GM19025 (cell line): ENCODE results near the gene ICAM1.

Experiments used
- ATAC-seq: cut with Tn5 transposase; IDR thresholded peaks from one replicate; pipeline ENCODE4 v1.9.1; 2021; ENCODE audit warnings: mild to moderate bottlenecking, low read depth, moderate library complexity; ENCODE audit not compliant: unreplicated experiment

The ICAM1 gene

DNA sequence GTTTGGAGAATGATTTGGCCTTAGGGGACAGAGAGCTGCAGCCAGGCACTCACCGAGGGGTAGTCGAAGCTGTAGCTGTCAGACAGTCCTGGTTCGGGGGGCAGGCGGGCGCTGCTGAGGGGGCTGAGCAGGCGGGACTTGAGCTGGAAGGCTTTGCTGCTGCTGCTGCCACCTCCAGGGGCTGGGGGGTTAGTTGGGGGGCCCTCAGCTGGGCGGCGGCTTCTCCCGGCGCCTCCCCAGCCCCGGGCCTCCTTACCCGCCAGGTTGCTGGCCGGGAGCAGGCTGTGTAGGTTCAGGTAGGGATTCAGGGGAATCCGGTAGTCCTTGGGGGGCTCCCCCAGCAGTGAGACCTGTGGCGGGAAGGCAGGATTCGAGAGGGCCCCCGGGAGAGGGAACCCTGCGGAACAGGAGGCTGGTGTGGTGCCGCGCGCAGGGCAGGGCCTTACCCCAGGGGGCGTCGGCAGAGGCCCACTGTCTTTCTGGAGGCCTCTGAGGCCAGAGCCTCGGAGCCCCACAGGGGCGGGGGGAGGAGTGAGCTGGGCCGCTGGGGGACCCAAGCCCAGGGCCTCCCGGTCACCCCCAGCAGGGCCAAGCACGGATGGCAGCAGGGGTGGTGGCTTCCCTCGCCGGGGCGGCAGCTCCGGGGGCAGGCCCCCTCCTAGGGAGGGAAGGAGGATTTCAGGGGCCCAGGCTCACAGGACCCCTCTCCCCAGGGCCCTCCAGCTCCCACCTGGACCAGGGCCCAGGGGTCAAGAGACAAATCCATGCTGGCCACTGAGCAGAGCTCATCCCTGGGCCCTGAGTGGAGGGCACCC, 49.9 kb downstream of the ICAM1 start:
- ATAC-seq: no peak

DNA sequence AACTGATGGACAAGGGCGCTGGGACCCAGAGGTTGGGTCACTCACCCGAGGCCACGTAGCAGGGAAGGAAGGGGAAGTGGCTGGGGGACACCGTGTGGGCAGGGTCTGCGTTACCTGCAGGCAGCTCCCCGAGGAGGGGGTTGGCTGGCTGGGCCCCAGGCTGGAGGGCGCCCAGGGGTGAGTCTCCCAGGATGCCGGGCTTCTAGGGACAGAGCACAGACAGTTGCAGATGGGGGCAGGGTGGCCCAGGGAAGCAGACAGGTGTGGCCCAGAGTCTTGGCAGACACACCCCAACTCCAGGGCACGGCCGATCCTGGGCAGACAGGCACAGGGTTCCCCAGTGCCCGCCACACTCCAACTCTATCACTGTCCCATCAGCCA, 50.5 kb downstream of the ICAM1 start:
- ATAC-seq: no peak

DNA sequence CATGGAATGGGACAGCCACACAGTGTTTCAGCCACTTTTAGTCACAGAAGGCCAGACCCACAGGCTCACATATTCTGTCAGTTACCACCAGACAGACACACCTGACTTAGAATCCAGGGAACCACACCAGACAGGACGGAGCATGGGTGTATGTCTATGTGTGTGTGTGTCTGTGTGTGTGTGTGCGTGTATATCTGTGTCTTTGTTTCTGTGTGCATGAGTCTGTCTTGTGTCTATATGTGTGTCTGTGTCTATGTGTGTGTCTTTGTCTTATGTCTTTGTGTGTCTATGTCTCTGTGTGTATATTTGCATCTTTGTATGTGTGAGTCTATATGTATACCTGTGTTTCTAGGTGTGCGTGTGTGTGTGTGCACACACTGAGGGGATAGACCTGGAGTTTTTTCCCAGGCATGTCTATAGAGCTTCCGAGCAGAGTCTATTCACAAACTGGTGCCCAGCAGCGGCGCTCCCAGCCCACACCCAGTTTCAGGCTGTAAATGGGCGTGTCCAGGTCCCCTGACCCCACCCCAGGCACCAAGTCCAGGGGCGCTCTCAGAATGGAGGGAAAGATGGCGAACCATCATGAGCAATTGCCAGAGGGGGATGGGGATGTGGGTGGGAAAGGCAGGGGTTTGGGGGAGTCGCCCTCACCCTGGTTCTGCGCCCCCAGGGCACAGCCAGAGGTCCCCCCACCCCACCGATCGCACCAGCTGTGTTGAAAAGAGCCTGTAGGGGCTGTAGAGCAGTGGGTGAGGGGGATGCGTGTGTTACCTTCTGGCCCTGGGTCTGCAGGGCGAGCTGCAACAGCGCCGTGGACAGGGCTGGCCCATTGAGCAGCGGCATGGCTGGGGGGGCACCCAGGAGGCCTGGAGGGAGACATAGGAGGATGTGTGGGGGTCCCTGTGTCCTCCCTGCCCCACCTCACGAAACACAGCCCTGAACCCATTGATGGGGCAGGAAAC, 51.2 kb downstream of the ICAM1 start:
- no peak for ATAC-seq

DNA sequence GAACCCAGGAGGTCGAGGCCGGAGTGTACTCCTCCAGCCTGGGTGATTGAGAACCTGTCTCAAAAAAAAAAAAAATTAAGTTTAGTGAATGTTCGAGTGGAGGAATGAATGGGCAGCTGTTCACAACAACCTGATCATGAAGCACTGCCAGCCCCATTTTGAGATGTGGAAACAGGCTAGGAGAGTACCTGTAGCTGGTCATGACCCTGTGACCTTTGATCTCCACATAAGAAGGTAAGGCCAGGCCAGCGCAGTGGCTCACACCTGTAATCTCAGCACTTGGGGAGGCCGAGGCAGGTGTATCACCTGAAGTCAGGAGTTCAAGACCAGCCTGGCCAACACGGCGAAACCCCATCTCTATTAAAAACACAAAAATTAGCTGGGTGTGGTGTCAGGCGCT, 54.8 kb downstream of the ICAM1 start:
- no peak for ATAC-seq

DNA sequence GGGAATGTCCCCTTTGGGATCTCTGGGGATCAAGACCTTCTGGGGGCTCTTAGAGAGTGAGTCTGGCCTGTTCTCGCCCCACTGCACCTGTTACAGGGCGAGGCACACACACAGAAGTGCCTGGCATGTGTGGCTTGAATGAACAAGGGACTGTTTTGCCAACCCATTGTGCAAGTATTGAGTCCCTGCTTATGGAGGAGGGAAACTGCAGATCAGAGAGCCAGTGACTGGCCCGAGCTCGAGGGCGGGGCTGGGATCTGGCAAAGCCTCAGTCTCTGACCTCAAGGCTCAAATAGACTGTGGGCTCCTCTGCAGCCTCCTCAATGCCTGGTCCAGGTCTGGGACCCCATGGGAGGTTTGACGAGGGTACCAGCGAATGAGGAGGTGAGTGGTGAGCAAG, 56.9 kb downstream of the ICAM1 start:
- no peak for ATAC-seq

DNA sequence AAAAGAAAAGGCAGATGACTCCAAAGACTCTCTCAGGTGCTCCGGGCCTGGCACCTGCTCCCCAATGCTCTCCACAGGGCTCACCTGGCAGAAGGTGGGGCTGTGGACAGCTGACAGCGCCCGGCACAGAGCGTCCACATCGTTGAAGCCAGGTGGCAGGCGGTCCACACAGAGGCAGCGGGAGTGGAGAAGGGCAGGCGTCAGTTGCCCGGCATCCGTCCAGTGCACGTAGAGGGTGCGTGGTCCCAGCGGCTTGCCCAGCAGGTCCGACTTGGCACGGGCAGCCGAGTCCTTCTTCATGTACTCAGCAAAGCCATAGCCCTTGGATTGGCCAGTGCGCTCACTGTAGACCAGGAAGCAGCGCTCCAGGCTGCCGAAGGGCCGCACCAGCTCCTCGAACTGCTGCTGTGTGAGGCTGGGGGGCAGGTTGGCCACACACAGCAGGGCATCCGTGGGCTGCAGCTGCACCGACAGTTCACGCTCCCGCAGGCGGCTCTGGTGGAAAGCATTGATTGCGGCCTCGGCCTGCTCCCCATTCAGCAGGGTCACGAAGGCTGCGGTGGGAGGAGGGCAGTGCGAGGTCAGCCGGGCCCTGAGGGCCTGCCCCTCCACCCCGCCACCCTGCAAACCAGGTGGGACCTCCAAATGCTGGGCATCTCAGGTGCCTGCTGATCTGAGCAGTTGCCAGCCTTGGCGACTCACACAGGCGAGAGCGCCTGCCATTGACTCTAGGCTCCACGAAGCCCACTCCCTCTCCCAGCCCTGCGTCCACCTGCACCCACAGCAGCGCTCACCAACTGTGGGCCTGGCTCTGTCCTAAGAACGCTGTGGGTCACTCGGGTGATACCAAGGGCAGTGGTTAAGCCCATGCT, 57.9 kb downstream of the ICAM1 start:
- no peak for ATAC-seq

DNA sequence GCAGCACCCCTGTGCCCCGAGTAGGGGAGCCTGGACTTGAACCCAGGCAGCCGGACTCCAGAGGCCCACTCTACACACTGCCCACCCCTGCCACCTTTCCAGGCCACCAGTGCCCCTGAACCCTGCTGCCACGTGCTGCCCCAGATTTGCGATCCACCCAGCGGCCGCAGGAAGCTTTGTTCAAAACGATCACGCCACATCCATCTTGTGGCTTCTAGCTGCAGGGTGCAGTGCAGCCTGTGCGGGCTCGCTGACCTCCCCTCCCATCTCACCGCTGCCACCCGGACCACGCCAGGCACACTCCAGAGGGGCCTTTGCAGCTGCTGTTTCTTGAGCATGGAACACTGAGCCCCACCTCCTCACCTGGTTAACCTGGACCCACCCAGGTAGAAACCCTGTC, 58.6 kb downstream of the ICAM1 start:
- no peak for ATAC-seq

DNA sequence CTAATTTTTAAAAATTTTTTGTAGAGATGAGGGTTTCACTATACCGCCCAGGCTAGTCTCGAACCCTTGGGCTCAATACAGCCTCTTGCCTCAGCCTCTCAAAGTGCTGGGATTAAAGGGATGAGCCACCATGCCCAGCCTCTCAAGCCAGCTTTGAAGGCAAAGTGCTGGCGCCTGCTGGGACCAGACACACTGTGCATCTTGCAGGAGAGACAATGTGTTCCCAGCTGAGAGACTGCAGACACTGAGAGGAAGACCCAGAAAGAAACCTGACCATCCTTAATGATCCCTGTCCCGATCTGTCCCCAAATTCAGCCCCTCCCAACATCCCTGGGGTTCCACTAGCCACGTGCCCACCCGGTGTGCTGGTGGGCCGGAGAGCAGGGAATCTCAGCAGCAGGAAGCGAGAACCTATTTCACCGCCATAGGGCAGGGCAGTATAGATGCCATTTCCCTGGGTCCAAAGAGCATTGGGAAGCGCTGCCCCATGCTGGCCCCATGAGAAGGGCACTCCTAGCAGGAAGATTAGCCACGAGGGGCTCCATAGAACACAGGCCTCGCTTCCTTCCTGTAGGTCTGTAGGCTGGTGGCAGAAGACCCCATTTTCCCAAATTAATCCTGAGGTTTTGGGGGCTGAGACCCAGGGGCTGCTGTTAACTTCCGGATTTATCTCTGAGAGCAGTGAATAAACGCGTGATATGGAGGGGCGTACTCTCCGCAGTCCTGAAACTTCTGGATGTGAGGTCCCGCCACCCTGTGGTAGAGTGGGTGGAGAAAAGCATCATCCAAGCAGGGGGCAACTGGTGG, 61.4 kb downstream of the ICAM1 start:
- no peak for ATAC-seq

DNA sequence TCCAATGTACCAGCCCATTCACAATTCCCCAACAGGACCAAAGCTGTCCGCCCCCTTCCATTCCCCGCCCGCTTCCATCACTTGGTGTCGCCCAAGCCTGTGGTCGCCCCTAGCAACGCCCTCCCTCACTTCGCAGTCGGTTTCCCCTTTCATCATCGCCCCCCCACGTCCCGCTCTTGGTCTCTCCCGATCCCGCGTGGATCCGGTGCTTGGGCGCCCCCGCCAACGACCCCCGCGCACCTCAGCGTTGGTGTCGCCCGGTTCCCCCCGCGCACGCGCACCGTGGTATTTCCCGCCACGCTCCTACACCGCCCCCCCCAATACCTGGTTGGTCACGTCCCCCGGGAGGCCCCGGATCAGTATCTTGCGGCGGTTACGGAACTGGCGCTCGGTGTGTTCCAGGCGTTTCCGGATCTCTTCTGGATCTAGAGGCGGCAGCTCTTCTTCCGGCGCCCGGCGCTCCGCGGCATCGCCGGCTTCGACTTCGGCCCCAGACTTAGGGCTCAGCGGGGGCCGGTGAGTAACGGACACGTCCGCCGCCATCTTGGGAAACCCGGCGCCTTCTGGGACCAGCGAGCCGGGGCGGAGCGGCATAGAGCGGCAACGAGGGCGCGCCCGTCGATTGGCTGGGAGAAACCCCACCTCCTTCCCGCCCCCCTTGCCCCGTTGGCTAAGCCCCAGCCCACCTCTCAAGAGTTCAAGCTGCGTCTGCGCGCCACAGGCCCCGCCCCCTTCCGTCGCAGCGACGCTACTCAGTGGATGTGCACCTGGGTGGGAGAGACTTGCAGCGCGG, 62.2 kb downstream of the ICAM1 start, which contains the start of gene RAVER1:
RAVER1 (minus strand) TSS at position 565 of the 793 bp plus-strand sequence; CDS start at position 543, 22 bp downstream.
- peak; percentile 92 for ATAC-seq

DNA sequence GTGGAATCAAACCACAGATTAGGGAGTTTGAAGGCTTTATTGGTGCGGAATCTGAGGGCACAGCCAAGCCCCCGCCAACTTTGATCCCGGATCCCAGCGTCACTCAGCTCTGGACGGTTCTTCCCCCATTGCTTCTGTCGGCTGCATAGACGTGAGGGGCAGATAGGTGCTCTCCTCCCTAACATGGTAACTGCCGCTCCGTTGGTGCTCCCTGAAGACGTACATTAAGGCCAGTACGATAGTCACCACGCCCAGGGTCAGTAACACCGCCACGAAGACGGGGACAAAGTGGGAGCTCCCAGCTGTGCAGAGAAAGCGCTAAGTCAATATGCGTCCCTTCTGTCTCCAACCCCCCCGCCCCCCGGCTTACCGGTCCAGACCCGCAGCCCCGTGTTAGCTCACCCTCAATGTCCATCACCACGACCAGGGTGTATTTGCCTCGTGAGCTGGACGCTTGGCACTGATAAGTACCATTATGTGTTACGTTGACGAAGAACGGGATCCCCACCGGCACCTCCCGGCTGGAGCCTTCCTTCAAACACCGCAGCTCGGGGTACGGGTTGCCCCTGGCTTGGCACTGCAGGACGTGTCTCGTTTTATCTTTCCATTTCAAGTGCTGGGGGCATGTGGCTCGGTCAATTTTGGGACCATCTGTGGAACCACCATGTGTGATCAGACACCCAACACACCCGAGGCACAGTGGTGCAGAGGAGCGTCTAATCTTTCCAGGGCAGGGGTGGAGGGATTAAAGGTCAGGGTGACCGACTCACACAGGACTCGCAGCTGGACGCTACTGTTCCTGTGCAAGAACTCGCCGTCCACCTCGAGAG, 63.1 kb downstream of the ICAM1 start:
- no peak for ATAC-seq

DNA sequence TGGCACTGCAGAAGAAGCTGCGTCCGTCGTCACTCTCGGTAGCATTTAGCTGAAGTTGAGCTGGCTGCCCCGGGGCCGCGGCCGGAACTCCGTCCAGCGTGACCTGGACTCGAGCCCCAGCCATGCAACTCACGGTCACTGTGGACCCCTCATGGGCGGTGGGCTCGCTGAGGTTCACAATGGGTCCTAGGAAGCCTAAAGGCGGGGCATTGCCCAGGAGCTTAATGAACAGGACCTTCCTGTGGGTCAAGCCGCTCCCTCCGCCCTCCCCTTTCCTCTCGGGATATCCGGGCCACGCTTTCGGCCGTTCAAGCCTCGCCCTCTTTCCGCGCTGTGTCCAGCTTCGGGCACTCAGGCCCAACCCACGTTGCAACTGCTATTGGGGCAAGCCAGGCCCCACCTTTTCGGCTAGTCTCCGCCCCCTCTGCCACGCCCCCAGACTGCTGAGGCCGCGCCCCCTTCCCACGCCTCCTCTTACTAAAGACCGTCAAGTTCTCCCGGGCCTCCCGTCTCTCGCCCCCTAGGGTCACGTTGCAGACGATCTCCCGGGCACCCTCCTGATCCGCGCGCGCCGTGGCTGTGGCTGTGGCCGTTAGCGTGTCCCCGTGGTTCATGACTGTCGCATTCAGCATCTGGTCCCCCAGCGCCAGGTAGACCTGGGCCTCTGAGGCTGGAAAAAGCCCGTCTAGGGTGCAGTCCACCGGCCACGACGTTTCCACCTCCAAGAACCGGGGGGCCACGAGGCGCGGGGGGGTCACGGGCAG, 63.9 kb downstream of the ICAM1 start:
- no peak for ATAC-seq

DNA sequence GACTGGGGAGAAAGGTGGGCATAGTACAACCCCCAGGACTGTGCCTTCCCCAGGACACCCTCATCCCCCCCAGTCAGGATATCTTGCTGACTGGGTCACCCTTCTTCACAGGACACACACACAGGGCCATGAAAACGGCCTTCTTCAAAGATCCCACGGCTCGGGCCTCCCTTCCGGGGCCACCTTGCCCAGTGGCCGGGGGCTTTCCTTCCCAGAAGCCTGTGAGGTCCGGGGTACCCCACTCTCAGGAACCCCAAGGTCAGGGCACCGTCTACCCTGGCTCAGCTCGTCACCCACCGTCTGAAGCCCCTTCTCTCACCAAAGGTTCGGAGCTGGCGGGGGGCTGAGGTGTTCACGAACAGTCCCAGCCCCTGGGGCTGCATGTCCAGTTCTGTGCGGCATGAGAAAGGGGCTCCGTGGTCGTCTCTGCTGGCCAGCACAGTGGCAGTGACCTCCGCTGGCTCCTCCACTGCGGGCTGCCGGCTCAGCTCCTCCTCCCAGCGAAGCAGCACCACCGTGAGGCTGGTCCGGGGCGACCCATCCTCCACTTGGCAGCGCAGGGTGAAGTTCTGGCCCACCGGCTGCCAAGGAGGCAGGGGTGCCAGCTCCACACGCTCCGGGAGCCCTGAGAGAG, 64.5 kb downstream of the ICAM1 start:
- ATAC-seq: no peak
